Mesenchymal stem cell (in vitro differentiated cells and primary cell): ENCODE data around the gene UTF1.

ENCODE experiments used
- DNase-seq: peaks from one replicate; pipeline ENCODE4 v3.0.0-alpha.2; 2013
- H2AFZ ChIP-seq: one replicate; pipeline ENCODE4 v1.6.1; 2013; ENCODE audit warnings: low read depth, mild to moderate bottlenecking, control low read depth, inconsistent platforms, low read length, moderate library complexity
- H2AK5ac ChIP-seq: 2 replicates; pipeline ENCODE4 v1.6.1; 2013; ENCODE audit warnings: low read length, moderate library complexity, mild to moderate bottlenecking, inconsistent platforms; ENCODE audit not compliant: severe bottlenecking
- H2BK120ac ChIP-seq: one replicate; pipeline ENCODE4 v1.6.1; 2013; ENCODE audit warnings: low read depth, mild to moderate bottlenecking, inconsistent platforms, low read length, moderate library complexity
- H2BK12ac ChIP-seq, 2 experiments: one replicate each; pipeline ENCODE4 v1.6.1; 2013; ENCODE audit warnings: inconsistent platforms in 2 of 2, low read length in 2 of 2, mild to moderate bottlenecking in 2 of 2, moderate library complexity in 2 of 2, control low read depth in 1 of 2
- H2BK15ac ChIP-seq: one replicate; pipeline ENCODE4 v1.6.1; 2013; ENCODE audit warnings: mild to moderate bottlenecking, low read depth, inconsistent platforms; ENCODE audit not compliant: poor library complexity, severe bottlenecking
- H2BK5ac ChIP-seq: 2 replicates; pipeline ENCODE4 v1.6.1; 2013; ENCODE audit warnings: low read depth, mild to moderate bottlenecking, low read length, control low read depth, inconsistent platforms; ENCODE audit not compliant: poor library complexity, severe bottlenecking
- H3K14ac ChIP-seq, 2 experiments: one replicate each; pipeline ENCODE4 v1.6.1; 2013; ENCODE audit warnings: inconsistent platforms in 2 of 2, low read length in 2 of 2, control low read depth in 1 of 2, mild to moderate bottlenecking in 1 of 2, moderate library complexity in 1 of 2
- H3K18ac ChIP-seq, 2 experiments: one replicate each; pipeline ENCODE4 v1.6.1; 2013; ENCODE audit warnings: inconsistent platforms in 2 of 2, low read length in 2 of 2, control low read depth in 1 of 2, low read depth in 1 of 2, mild to moderate bottlenecking in 1 of 2
- H3K23ac ChIP-seq, 2 experiments: one replicate each; pipeline ENCODE4 v1.6.1; 2013; ENCODE audit warnings: inconsistent platforms in 2 of 2, low read length in 2 of 2, mild to moderate bottlenecking in 2 of 2, moderate library complexity in 2 of 2, control low read depth in 1 of 2
- H3K27ac ChIP-seq: 2 replicates; pipeline ENCODE4 v1.5.1; 2013; ENCODE audit warnings: mild to moderate bottlenecking, moderate library complexity, low read length, control low read depth, inconsistent platforms; ENCODE audit not compliant: poor library complexity, severe bottlenecking
- H3K27me3 ChIP-seq, 2 experiments: 2 replicates each; pipeline versions ENCODE4 v1.6.1 to v1.7.0; 2013; ENCODE audit warnings: low read length in 2 of 2, mild to moderate bottlenecking in 2 of 2, moderate library complexity in 2 of 2, control low read depth in 1 of 2, inconsistent platforms in 1 of 2; ENCODE audit not compliant: control insufficient read depth in 1 of 2, insufficient read depth in 1 of 2
- H3K36me3 ChIP-seq, 2 experiments: 2 replicates each; pipeline versions ENCODE4 v1.6.1 to v1.7.0; 2013; ENCODE audit warnings: low read length in 2 of 2, control low read depth in 1 of 2, inconsistent platforms in 1 of 2, low read depth in 1 of 2, mild to moderate bottlenecking in 1 of 2; ENCODE audit not compliant: insufficient read depth in 2 of 2, control insufficient read depth in 1 of 2
- H3K4ac ChIP-seq, 2 experiments: one replicate each; pipeline ENCODE4 v1.6.1; 2013; ENCODE audit warnings: inconsistent platforms in 2 of 2, low read length in 2 of 2, mild to moderate bottlenecking in 2 of 2, moderate library complexity in 2 of 2, control low read depth in 1 of 2, low read depth in 1 of 2
- H3K4me1 ChIP-seq: 2 replicates; pipeline ENCODE4 v1.6.1; 2013; ENCODE audit warnings: low read depth, low read length, control low read depth; ENCODE audit not compliant: control insufficient read depth, insufficient read depth
- H3K4me2 ChIP-seq: 2 replicates; pipeline ENCODE4 v1.6.1; 2013; ENCODE audit warnings: low read length, mild to moderate bottlenecking, inconsistent platforms; ENCODE audit not compliant: poor library complexity, severe bottlenecking
- H3K4me3 ChIP-seq, 2 experiments: 2 replicates each; pipeline versions ENCODE4 v1.5.1 to v1.7.0; 2013; ENCODE audit warnings: low read length in 2 of 2, mild to moderate bottlenecking in 2 of 2, control low read depth in 1 of 2, low read depth in 1 of 2; ENCODE audit not compliant: insufficient read depth in 1 of 2
- H3K79me1 ChIP-seq: replicated peaks from 2 replicates; pipeline ENCODE4 v1.6.1; 2013; ENCODE audit warnings: mild to moderate bottlenecking, control low read depth, low read length, inconsistent platforms; ENCODE audit not compliant: poor library complexity, severe bottlenecking
- H3K9ac ChIP-seq: 2 replicates; pipeline ENCODE4 v1.7.0; 2013; ENCODE audit warnings: mild to moderate bottlenecking, low read length, moderate library complexity
- H3K9me3 ChIP-seq: 2 replicates; pipeline ENCODE4 v1.7.0; 2013; ENCODE audit warnings: mild to moderate bottlenecking, low read length; ENCODE audit not compliant: control insufficient read depth
- H4K8ac ChIP-seq: one replicate; pipeline ENCODE4 v1.6.1; 2013; ENCODE audit warnings: inconsistent platforms, mild to moderate bottlenecking, low read length, moderate library complexity
- H4K91ac ChIP-seq: one replicate; pipeline ENCODE4 v1.6.1; 2013; ENCODE audit warnings: mild to moderate bottlenecking, low read length, inconsistent platforms
- WGBS: methylation state at CpG from one replicate; pipeline ENCODE4 v1.1.7; 2013; ENCODE audit warnings: mixed read lengths; 5-methylcytosine and 5-hydroxymethylcytosine counted together

Gene UTF1

DNA sequence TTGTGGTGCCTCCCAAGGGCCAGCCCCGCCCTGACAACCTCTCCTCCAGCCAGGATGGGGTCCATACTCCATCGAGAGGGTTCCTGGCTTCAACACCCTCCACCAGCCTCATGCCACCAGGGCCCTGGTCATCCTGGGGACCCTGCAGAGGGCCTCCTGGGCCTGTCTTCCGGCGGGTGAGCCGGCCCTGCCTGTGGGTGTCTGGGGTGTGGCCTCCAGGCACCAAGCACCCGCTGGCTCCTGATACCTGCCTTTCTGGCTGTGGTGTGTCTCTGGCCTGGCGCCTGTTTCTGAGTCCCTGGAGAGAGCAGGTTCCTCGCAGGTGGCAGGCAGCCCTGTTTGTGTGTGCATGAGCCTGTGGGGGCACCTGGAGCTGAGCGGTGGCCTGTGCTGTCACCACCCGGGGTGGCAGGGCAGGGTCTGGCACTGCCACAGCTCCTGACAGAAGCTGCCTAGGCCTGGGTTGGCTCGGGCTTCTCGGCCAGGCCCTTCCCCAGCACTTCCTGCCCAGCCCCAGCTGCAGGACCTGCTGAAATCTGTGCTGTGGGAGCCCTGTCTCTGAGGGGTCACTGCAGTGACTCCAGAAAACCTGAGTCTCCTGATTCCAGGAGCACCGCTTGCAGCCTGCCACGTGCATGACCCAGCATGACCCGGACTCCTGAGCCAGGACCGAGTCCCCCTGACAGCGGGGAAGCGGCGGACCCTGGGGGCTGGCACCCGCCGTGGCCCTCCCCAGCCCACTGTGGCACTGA, 28.2 kb downstream of the UTF1 start:
- Histone ChIP-seq H3K27me3 (no peaks in the 10 kb centered on the region), H2BK120ac (peak overlapping the region; percentile 56), H3K4ac (peak overlapping the region; percentile 86 to 87), H2BK15ac (peak overlapping the region; percentile 75), H3K9ac (peak overlapping the region; percentile 5), H4K8ac (peak overlapping the region; percentile 93), H2AFZ (no peak overlapping the region), H4K91ac (peak overlapping the region; percentile 98), H3K4me3 (no peak overlapping the region), H3K36me3 (peaks cover 0 to 3% of the 10 kb centered on the region in 2 experiments), H3K23ac (peak overlapping the region in 1 of 2 experiments; percentile 27), H3K4me1 (peaks cover 48% of the 10 kb centered on the region), H2BK12ac (peak overlapping the region; percentile 89 to 98), H3K18ac (peak overlapping the region; percentile 92 to 94), H3K4me2 (peak overlapping the region; percentile 60), H2BK5ac (no peak overlapping the region), H3K79me1 (no peaks in the 10 kb centered on the region), H3K27ac (peak overlapping the region; percentile 91), H2AK5ac (peak overlapping the region; percentile 34), H3K14ac (peak overlapping the region in 1 of 2 experiments; percentile 3), H3K9me3 (no peaks in the 10 kb centered on the region)
- WGBS, result 77% methylated on average over 20 of the region's 21 CpGs
- DNase-seq, result no peak

DNA sequence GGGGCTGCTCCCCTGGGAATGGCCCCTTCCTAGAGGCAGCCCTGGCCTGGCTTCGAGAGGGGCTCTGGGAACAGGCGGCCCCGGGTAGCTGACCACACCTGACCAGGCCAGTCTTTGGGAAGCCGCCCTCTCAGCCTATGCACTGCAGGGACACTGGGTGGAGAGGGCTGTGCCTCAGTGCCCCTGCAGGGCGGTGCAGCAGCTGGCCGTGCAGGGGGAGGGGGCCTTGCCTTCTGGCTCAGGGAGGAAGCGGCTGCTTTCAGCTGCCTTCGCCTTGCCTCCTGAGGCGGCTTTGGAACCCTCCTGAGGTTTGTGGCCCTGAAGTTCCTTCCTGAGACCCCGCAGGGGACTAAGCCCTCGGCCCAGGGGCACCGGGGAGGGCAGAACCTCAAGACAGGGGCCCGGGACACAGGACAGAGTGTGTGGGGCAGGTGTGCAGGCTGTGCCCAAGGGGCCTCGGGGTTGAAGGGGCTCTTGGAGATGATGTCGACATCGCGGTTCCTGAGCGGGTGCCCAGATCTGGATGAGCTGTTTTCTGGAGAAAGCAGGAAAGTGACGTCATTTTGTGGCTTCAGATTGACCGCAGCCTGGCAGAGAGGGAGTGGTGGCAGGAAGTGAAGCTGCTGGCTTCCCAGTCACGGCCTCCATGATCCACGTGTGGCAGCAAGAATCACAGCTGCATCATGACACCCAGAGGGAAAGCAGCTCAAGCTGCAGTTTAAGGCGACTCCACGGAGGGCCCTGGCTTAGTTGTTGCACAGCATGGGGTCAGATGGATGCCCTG, 29.0 kb downstream of the UTF1 start:
- H3K79me1 ChIP-seq, result no peaks in the 10 kb centered on the region
- DNase-seq, result peak; percentile 99

GRCh38 chr10:133259602-133259989, 29.6 kb downstream of the UTF1 start:
- peak overlapping the region; percentile 97 for H4K91ac ChIP-seq
- WGBS, result 67% methylated on average over 12 of the region's 12 CpGs
- no peaks in the 10 kb centered on the region for H3K9me3 ChIP-seq

More for the DNA sequence above, 29.0 kb downstream of the UTF1 start:
- peak overlapping the region; percentile 34 for H2AK5ac ChIP-seq
- peak overlapping the region; percentile 86 to 87 for H3K4ac ChIP-seq
- H3K18ac ChIP-seq, result peak overlapping the region; percentile 92 to 94
- peak overlapping the region; percentile 98 for H2BK12ac ChIP-seq
- H4K8ac ChIP-seq, result peak overlapping the region; percentile 93
- 26% methylated on average over 24 of the region's 24 CpGs for WGBS
- H3K23ac ChIP-seq, result peak overlapping the region in 1 of 2 experiments; percentile 27
- peak overlapping the region in 1 of 2 experiments; percentile 93 for H3K14ac ChIP-seq
- H3K9me3 ChIP-seq, result no peaks in the 10 kb centered on the region
- peaks cover 0 to 3% of the 10 kb centered on the region in 2 experiments for H3K36me3 ChIP-seq
- H3K27ac ChIP-seq, result peak overlapping the region; percentile 91
- peak overlapping the region; percentile 75 for H2BK15ac ChIP-seq
- peak overlapping the region; percentile 19 for H2BK5ac ChIP-seq
- H2BK120ac ChIP-seq, result peak overlapping the region; percentile 56
- H3K9ac ChIP-seq, result peak overlapping the region; percentile 51
- H3K27me3 ChIP-seq, result no peaks in the 10 kb centered on the region
- peaks cover 48% of the 10 kb centered on the region for H3K4me1 ChIP-seq
- no peak overlapping the region for H3K4me2 ChIP-seq
- H3K4me3 ChIP-seq, result no peak overlapping the region
- peak overlapping the region; percentile 98 for H4K91ac ChIP-seq
- H2AFZ ChIP-seq, result peak overlapping the region; percentile 1

More at GRCh38 chr10:133259602-133259989, 29.6 kb downstream of the UTF1 start:
- Histone ChIP-seq H3K4me1 (peaks cover 48% of the 10 kb centered on the region), H3K4me2 (no peak overlapping the region), H2AK5ac (peak overlapping the region; percentile 38), H3K27me3 (no peaks in the 10 kb centered on the region), H3K27ac (peak overlapping the region; percentile 79), H4K8ac (peak overlapping the region; percentile 93), H3K36me3 (peaks cover 0 to 3% of the 10 kb centered on the region in 2 experiments), H3K14ac (peak overlapping the region in 1 of 2 experiments; percentile 31), H3K23ac (no peak overlapping the region), H2BK120ac (peak overlapping the region; percentile 15), H3K9ac (peak overlapping the region; percentile 51), H3K18ac (peak overlapping the region; percentile 85 to 87), H2BK12ac (peak overlapping the region; percentile 88 to 98), H3K4ac (peak overlapping the region; percentile 52 to 81), H3K4me3 (no peak overlapping the region), H2AFZ (peak overlapping the region; percentile 21), H3K79me1 (no peaks in the 10 kb centered on the region), H2BK15ac (peak overlapping the region; percentile 82), H2BK5ac (no peak overlapping the region)
- no peak for DNase-seq
